Dermis blood vessel endothelial cell (primary cell): ENCODE data around the gene CAPN14. TPM values are rescaled to one million over a fixed set of nuclear protein-coding genes. Genes with fewer than 3 reads are reported as not detected.

Source experiments
- DNase-seq: peaks from one replicate; pipeline ENCODE4 v3.0.0; 2010
- total RNA-seq: library from RNA; depleted of rRNA; stranded (reverse); fragments of >200 nt; gene quantifications from 2 replicates; pipeline ENCODE4 v1.2.3, GENCODE V29; 2014

Gene CAPN14
- total RNA-seq, 1 donor from 2014 or later = not detected

DNA sequence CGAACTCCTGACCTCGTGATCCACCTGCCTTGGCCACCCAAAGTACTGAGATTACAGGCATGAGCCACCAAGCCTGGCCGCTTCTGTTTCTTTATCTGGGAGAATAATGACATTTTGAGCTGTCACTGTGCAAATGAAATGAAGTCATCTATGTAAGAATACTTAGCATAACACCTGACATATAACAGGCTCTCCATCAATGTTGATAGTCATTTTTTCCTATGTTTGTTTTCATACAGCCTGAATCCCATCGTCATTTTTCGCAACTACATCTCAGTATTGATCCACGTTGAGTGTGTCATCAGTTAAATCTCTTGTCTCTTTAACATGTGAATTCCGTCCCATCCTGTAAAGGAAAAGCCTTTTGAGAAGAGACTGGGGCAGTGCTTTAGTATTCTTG, 6.4 kb upstream of the CAPN14 start:
- no peak for DNase-seq

GRCh38 chr2:31223026-31223425, 5.7 kb upstream of the CAPN14 start:
- DNase-seq = no peak

GRCh38 chr2:31222071-31222470, 4.8 kb upstream of the CAPN14 start:
- DNase-seq = no peak

DNA sequence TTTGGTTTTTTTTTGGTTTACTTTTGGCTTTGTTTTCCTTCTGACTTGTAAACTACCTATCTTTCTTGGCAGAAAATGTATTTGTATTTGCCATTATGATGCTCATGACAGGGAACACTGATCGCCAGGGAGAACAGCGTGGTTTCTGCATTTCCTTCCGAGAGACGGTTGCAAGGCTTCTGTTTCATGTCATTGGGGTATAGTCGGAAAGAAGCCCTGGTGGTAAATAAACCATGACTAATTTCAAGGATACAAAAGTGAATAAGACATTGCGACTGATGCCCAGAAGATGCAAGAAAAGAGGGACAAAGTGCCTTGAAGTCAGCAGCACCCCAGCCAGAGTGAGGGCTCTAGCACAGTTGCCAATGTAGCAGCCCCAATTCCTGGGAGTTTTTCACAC, 4.2 kb upstream of the CAPN14 start:
- no peak for DNase-seq

GRCh38 chr2:31219131-31219969, 2.0 kb upstream of the CAPN14 start:
- no peak for DNase-seq

DNA sequence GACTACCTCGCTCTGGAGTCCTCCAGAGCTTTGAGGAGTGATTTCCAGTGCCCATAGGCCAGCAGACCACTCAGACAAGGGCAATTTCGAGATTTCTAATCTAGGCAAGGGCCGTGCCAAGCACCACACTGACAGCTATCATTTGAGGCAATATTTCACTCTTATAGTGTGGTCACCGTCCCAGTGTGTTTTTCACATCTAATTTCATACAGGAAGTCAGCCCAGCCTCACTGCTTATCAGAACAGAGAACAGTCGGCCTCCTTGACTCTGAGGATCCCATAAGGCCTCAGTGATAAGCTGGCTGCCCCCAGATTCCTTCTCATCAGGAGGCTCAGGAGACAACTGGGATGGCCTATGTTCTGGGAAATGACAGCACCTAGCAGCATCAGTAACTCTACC, 581 bp downstream of the CAPN14 start:
- no peak for DNase-seq

GRCh38 chr2:31214444-31214915, 2.8 kb downstream of the CAPN14 start:
- DNase-seq = no peak

DNA sequence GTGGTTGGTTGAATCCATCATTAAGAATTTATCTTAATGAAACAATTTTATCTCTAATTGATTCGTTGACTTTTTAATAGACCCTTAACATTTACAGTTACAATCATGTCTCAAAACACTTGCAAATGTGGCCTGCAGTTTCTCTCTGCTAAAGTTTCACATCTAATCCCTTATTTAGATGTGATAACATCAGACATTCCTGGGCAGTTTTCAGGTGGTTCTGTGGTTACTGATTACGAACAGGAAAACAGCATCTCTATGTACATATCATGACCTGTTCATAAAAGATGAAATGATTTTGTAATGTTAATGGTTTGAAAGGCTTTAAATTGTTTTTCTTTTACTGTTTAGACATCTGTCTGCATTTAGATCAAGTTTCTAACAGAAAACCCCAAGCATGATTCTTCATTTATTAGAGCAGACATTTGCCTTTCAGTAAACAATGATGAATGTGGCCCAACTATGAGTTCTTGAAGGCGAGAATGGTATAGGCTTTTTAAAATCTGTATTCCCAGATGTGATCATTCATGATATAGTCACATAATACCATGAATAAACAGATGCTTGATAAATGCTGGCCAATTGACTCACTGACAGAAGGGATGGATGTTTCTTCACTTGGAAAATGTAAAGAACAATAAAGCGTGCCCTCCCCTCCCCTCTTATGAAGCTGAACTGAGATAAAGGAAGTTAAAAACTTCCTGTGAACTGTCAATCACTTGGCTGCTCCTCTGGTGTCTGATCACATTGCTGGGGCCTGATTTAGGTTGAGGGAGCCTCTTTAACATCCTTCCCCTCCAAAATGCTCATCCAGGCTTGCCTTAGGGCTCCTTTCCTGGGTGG, 3.5 kb downstream of the CAPN14 start:
- DNase-seq = no peak

GRCh38 chr2:31212659-31213600, 4.4 kb downstream of the CAPN14 start:
- DNase-seq = no peak

- no peak for DNase-seq
These were observed 9.1 kb downstream of the CAPN14 start for GRCh38 chr2:31208240-31208639.

DNA sequence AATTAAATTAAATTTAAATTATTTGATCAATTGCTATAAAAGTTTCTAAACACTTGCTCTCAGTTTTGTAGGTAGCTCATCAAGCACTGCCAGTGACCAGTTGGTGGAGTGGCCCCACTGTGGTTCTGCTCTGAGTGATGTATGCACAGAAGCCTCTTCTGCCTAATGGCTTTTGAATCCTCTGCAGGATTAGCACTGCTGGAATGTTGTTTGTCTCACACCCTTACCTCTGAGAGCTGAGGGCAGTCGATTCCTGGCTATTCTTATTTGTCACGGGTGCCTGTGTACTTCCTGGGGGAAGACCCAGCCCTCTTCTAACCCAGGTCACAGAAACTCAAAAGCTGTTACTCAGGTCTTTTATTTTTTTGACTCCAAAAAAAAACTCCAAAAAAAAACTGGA, 9.5 kb downstream of the CAPN14 start:
- DNase-seq = no peak

DNA sequence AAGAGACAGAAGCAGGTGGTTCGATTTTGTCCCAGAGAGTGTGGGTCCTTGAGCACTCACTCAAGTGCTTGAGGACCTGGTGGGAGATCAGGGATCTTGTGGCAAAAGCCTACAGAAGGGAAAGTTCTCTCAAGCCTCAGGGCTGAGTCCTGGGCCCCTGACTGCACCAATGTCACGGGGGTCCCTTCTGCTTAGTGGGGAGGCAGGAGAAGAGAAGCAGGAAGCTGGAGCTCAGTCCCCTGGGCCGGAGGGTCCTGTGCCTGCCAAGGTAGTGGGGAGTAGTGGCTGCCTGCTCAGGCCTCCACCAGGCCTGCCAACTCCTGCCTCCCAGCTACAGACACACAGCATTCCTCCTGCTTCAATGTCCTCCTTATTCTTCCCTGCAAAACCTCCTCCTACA, 11.7 kb downstream of the CAPN14 start:
- no peak for DNase-seq

- no peak for DNase-seq
These were observed 12.1 kb downstream of the CAPN14 start for GRCh38 chr2:31205186-31205585.

DNA sequence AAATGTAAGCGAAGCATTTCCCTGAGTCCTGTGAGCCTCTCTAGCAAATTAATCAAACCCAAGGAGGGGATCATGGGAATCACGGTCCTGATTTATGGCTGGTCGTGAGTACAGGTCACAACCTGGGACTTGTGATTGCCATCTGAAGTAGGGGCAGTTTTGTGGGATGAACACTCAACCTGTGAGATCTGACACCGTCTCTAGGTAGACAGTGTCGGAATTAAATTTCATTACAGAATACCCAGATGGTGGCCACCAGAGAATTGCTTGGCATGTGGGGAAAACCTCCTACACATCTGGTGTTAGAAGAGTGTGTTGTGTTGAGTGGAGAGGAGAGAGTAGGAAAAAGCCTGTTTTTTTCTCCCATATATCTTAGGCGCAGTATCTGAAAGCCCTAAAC, 12.5 kb downstream of the CAPN14 start:
- no peak for DNase-seq

DNA sequence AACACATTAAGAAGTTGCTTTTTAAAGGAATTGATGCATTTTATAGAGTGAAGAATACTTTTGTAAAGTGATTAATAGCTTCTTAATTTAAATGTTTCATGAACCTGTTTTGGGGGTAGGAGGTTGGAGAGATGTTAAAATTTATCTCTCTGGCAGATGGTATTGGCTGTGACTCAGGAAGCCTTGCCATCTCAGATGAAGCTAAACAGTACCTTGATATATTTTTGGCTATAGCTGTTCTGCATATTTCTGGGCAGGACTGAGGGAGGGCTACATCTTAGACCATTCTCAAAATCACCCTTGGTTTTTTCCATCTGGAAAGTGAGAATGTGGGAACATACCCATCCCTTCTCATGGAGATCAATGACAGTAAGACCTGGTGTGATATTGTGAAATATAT, 13.4 kb downstream of the CAPN14 start:
- no peak for DNase-seq

GRCh38 chr2:31202833-31203232, 14.5 kb downstream of the CAPN14 start:
- no peak for DNase-seq

DNA sequence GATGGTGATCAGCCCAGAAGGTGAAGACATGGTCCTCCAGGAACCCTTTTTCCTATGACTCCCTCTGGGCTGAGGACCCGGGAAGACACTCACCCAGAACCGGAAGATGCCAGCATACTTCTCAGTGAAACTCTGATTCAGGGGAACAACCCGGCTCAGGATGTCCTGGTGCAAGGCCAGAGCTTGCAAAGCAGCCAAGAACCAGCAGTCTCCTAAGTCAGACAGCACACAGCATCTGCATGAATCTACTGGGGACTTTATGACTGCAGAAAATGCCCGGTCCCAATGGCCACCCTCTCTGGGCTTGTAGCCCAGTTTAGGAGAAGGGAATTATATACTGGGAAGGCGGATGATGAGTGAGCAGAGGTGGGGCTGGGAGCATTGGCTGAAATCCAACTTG, 15.3 kb downstream of the CAPN14 start:
- no peak for DNase-seq

DNA sequence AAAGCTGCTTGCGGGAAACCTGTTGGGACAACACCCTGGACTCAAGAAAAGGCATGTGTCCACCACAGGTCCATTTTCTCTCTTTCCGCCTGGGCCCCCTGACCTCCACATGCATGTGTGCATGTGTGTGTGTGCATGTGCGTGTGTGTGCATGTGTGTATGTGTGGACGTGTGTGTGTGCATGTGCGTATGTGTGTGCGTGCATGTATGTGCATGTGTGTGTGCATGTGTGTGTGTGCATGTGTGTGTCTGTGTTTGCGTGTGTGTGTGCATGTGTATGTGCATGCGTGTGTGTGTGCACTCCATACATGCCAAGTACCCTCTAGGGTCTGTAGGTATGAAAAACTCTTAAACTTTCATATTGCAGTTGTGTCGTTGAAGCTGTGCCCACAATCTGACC, 16.3 kb downstream of the CAPN14 start:
- DNase-seq = no peak

DNA sequence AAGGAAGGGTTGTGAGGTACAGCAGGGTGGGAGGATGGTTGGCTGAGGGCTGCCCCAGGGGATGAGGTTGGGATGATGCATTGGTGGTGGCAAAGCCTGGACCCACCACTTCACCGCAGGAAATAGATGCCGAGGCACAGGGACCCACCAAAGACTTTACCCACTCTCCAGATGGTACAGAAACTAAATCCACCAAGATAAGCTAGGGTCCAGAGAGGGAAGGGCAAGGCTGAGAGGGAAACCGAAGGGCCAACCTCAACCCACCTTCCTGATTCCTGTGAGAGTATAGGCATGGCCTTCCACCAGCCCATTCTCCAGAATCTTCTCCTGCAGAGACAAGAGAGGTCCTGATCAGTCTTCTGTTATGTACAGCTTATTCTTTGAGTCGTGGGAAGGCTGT, 18.1 kb downstream of the CAPN14 start:
- no peak for DNase-seq

GRCh38 chr2:31197669-31198068, 19.6 kb downstream of the CAPN14 start:
- no peak for DNase-seq

DNA sequence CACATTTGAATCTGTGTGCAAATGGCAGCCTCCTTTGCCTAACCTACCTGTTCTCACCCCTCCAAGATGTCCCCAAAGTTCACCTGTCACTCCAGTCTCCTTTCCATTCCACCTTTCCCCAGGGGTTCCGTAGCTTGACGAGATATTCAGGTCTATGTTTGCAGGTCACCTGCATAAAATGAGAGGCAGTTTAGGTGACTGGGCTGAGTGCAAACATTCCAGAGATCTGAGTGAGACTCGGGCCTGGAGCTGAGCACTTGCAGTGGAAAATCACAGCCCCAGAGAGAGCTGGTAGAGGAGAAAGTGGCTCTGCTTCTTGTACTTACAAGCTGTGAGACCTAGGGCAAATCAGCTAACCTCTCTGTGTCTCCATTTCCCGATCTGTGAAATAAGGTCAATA, 20.1 kb downstream of the CAPN14 start:
- no peak for DNase-seq

DNA sequence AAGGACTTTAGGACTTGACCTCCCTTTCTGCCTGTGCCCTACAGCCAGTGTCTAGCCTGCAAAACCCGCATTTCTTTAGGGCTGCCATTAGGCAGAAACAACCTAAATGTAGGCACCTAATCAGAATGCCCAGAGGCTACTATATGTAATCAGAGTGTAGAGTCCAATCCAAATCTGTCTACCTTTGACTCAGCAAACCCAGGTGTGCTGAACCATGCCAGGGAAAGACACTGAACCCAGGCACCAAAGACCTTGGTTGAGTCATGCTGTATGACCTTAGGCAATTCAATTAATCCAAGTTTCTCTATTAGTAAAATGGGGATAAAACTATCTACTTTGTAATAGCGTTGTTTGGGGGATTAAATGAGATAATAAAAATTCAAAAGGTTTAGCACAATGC, 20.7 kb downstream of the CAPN14 start:
- no peak for DNase-seq

DNA sequence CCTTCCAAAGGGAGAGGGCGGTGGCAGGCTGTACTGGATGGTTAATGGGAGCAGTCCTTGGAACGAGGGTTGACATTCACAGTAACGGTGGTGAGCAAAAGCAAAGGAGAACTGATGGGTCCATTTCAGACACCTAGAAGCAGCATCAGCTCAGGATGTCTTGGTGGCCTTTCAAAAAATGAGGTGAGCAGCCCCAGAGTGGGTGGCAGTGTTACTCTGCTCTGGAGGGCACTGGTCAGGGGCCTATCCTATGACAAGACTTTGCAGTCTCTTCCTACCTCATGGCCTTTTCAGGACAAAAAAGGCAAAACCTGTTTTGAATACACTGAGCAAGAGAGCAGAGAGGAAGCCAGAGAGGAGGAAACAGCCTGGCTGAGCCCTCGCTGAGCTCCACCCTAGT, 23.5 kb downstream of the CAPN14 start:
- DNase-seq = no peak
